ENCODE data around the gene CEP76.

- no peak for TF ChIP-seq CTCF (IDR thresholded peaks at IDR 0.05)
- TF ChIP-seq POLR2A (IDR thresholded peaks at IDR 0.05) = no peak
These were observed 49.0 kb upstream of the CEP76 start for GRCh38 chr18:12751503-12751884.
